ENCODE results near the gene ATP6V0A4.

DNA sequence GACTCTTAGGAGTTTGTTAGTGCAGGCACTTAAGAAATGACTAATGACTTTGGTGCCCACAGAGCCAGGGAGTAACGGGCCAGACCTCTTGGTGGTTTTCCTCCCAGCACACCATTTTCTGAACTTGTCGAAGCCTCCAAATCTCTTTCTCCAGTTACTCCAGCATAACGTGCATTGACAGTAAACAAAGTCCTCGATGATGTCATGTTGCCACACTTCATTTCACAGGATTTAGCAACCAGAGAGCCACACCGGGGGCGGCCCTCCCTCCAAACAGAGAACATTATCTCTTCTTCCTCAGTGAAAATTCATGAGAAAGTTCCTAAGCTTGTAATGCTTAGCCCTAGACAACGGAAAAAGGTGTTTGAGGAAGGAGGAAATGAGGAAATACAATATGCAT, 92.8 kb downstream of the ATP6V0A4 start:
- no peak for TF ChIP-seq POLR2AphosphoS5 (IDR thresholded peaks at IDR 0.05; ENCODE audit: low read depth, low read length)
- TF ChIP-seq TAF1 (IDR thresholded peaks at IDR 0.05; ENCODE audit: low read depth, low read length) = no peak
